SJCRH30 (cell line): ENCODE results near the gene ABCC5. TPM values are rescaled to one million over a fixed set of nuclear protein-coding genes. Genes with fewer than 3 reads are reported as not detected.

Experiments
- total RNA-seq: library from RNA; depleted of rRNA; stranded (reverse); fragments of >200 nt; shearing (Covaris generic); gene quantifications from 2 replicates; pipeline ENCODE4 v1.2.3, GENCODE V29; 2014; rRNA removed

Gene ABCC5
- total RNA-seq, 1 experiment from 2014 or later: 15.0 TPM

Other genes starting within 250 kb of the ABCC5 start
- 6.5 and 7.0 TPM in 2 replicates for gene MAP6D1, start 192.3 kb downstream of the ABCC5 start, total RNA-seq
- 51.4 and 55.5 TPM in 2 replicates for gene PARL, start 133.0 kb downstream of the ABCC5 start, total RNA-seq
- not detected in 2 replicates for gene HTR3D, start 13.9 kb upstream of the ABCC5 start, total RNA-seq
- gene HTR3C, start 35.2 kb upstream of the ABCC5 start, total RNA-seq: not detected in 2 replicates
- 6.5 and 8.0 TPM in 2 replicates for gene HTR3E, start 79.2 kb upstream of the ABCC5 start, total RNA-seq
- gene EIF2B5, start 117.5 kb upstream of the ABCC5 start, total RNA-seq: 42.6 and 43.0 TPM in 2 replicates
- 38.5 and 43.7 TPM in 2 replicates for gene DVL3, start 137.5 kb upstream of the ABCC5 start, total RNA-seq
- gene AP2M1, start 157.0 kb upstream of the ABCC5 start, total RNA-seq: 194 and 196 TPM in 2 replicates
- 29.4 and 32.6 TPM in 2 replicates for gene ABCF3, start 168.3 kb upstream of the ABCC5 start, total RNA-seq
- gene VWA5B2, start 211.7 kb upstream of the ABCC5 start, total RNA-seq: 0.51 and 1.0 TPM in 2 replicates
- 37.0 and 38.2 TPM in 2 replicates for gene ALG3, start 231.1 kb upstream of the ABCC5 start, total RNA-seq
- gene EEF1AKMT4, start 231.8 kb upstream of the ABCC5 start, total RNA-seq: 5.4 and 5.5 TPM in 2 replicates
- 4.0 and 6.0 TPM in 2 replicates for gene CAMK2N2, start 243.7 kb upstream of the ABCC5 start, total RNA-seq